Suprapubic skin (tissue), 4 donors: ENCODE results near the gene PXK. TPM values are rescaled to one million over a fixed set of nuclear protein-coding genes. Genes with fewer than 3 reads are reported as not detected.

ENCODE experiments used
- DNase-seq, 2 donors: peaks; one replicate each; pipeline ENCODE4 v3.0.0-alpha.2; 2019; ENCODE audit warnings: low spot score in 2 of 2
- H3K27ac ChIP-seq: fragments of 200-600 bp; sonication (generic); one replicate; pipeline ENCODE4 v1.5.1; 2019
- H3K27me3 ChIP-seq: fragments of 200-600 bp; sonication (generic); one replicate; pipeline ENCODE4 v1.5.1; 2019
- H3K36me3 ChIP-seq: fragments of 200-600 bp; sonication (generic); one replicate; pipeline ENCODE4 v1.5.1; 2019
- H3K4me1 ChIP-seq: fragments of 200-600 bp; sonication (generic); one replicate; pipeline ENCODE4 v1.5.1; 2019
- H3K4me3 ChIP-seq: fragments of 200-600 bp; sonication (generic); one replicate; pipeline ENCODE4 v1.5.1; 2019; ENCODE audit warnings: mild to moderate bottlenecking
- H3K9me3 ChIP-seq: fragments of 200-600 bp; sonication (generic); one replicate; pipeline ENCODE4 v1.5.1; 2019
- EP300 ChIP-seq: sonication (generic); formaldehyde crosslinking; IDR thresholded peaks from one replicate; pipeline ENCODE4 v1.6.1; 2017; ENCODE audit warnings: antibody characterized with exemption
- POLR2A ChIP-seq, 2 donors: fragments of 450-650 bp; IDR thresholded peaks; one replicate each; pipeline ENCODE4 v1.6.1; 2017; ENCODE audit warnings: antibody characterized with exemption in 2 of 2, mild to moderate bottlenecking in 2 of 2, moderate library complexity in 2 of 2
- POLR2AphosphoS5 ChIP-seq, 3 donors: sonication (generic); formaldehyde crosslinking; IDR thresholded peaks; one replicate each; pipeline ENCODE4 v1.6.1; 2017; ENCODE audit warnings: antibody characterized with exemption in 3 of 3
- WGBS: methylation state at CpG from one replicate; pipeline ENCODE4 v1.1.5; 2018; 5-methylcytosine and 5-hydroxymethylcytosine counted together
- total RNA-seq, 4 donors: library from RNA; depleted of rRNA; stranded (reverse); fragments of >200 nt; gene quantifications; one replicate each; pipeline ENCODE4 v1.1.0, GENCODE V29; 2016
- TF ChIP-seq, protein P1 (sequence below), 2 donors: fragments of 200-600 bp in 1 of 2; fragments of 450-650 bp in 1 of 2; sonication (generic) in 1 of 2; IDR thresholded peaks; one replicate each; pipeline ENCODE4 v1.5.1; 2016 to 2019; ENCODE audit warnings: antibody characterized with exemption in 2 of 2, mild to moderate bottlenecking in 1 of 2, moderate library complexity in 1 of 2

Gene PXK
- total RNA-seq, 4 donors from 2014 or later = 16.0 to 36.9 (median 21.8) TPM

DNA sequence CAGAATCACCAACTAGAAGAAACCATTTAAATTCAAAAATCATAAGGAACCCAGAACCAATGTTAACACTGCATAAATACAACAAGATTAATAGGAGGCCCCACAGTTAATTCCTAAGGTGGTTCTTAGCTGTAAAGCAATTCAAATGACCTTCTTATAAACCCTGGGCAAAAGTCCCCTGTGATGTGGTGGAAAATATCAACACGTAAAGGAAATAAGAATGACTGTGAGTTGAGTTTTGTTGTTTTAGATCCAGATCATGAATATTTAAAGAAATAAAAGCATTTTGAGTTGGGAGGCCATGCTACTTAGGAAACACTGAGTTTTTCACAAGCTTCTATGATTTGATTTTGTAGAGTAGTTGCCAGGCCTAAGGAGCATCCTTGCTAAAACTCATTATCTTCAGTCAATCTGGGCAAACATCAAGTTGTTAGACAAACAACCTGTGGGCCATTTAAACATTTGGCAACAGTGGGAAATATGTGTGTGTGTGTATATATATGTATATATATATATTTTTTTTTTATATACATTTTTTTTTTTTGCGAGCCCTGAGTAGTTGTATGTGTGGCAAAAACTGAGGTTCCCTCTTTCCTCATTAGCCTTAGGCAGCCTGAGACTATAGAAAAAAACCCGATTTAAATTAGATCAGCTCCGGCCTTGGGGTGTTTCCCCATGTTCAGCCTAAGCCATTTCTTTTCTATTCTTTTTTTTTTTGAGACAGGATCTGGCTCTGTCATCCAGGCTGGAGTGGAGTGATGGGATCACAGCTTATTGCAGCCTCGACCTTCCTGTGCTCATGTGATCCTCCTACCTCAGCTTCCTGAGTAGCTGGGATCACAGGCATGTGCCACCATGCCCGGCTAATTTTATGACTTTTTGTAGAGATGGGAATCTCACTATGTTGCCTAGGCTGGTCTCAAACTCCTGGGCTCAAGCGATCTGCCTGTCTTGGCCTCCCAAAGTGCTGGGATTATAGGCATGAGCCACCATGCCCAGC, 8.0 kb upstream of the PXK start:
- 46% methylated on average over 7 of the region's 7 CpGs for WGBS
- TF ChIP-seq POLR2AphosphoS5 (IDR thresholded peaks at IDR 0.05) (no peak), POLR2A (IDR thresholded peaks at IDR 0.05) (no peak), EP300 (no peak)
- TF ChIP-seq, protein P1, sequence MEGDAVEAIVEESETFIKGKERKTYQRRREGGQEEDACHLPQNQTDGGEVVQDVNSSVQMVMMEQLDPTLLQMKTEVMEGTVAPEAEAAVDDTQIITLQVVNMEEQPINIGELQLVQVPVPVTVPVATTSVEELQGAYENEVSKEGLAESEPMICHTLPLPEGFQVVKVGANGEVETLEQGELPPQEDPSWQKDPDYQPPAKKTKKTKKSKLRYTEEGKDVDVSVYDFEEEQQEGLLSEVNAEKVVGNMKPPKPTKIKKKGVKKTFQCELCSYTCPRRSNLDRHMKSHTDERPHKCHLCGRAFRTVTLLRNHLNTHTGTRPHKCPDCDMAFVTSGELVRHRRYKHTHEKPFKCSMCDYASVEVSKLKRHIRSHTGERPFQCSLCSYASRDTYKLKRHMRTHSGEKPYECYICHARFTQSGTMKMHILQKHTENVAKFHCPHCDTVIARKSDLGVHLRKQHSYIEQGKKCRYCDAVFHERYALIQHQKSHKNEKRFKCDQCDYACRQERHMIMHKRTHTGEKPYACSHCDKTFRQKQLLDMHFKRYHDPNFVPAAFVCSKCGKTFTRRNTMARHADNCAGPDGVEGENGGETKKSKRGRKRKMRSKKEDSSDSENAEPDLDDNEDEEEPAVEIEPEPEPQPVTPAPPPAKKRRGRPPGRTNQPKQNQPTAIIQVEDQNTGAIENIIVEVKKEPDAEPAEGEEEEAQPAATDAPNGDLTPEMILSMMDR (IDR thresholded peaks at IDR 0.05) = no peak
- Histone ChIP-seq H3K36me3 (peaks cover 3% of the 10 kb centered on the region), H3K4me1 (peaks cover 12% of the 10 kb centered on the region), H3K4me3 (no peak overlapping the region), H3K9me3 (no peaks in the 10 kb centered on the region), H3K27ac (no peak overlapping the region), H3K27me3 (no peaks in the 10 kb centered on the region)
- DNase-seq = no peak

DNA sequence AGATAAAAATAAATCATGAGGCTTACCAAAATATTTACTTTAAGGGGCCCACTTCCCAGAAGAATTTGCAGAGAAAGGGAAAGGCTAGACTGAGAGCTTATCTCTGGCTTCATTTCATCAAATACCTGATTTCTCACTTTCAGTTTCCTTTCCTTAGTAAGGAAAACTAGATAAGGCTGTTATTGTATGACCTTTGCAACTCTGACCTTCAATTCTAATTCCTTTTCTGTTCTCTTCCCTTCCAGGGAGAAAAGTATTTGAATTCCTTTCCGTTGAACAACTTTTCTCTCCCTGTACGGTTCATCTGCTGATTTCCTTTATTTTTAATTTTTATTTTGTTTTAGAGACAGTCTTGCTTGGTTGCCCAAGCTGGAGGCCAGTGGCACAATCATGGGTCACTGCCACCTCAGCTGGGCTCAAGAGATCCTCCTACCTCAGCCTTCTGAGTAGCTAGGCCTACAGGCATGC, 7.1 kb upstream of the PXK start:
- H3K4me3 ChIP-seq = no peak overlapping the region
- peaks cover 12% of the 10 kb centered on the region for H3K4me1 ChIP-seq
- no peaks in the 10 kb centered on the region for H3K9me3 ChIP-seq
- no peak for DNase-seq
- TF ChIP-seq EP300 (no peak), POLR2AphosphoS5 (IDR thresholded peaks at IDR 0.05) (no peak), POLR2A (IDR thresholded peaks at IDR 0.05) (no peak)
- TF ChIP-seq, protein P1 (IDR thresholded peaks at IDR 0.05) = no peak
- WGBS = 41% methylated on average over 2 of the region's 2 CpGs
- no peaks in the 10 kb centered on the region for H3K27me3 ChIP-seq
- no peaks in the 10 kb centered on the region for H3K36me3 ChIP-seq
- no peak overlapping the region for H3K27ac ChIP-seq

DNA sequence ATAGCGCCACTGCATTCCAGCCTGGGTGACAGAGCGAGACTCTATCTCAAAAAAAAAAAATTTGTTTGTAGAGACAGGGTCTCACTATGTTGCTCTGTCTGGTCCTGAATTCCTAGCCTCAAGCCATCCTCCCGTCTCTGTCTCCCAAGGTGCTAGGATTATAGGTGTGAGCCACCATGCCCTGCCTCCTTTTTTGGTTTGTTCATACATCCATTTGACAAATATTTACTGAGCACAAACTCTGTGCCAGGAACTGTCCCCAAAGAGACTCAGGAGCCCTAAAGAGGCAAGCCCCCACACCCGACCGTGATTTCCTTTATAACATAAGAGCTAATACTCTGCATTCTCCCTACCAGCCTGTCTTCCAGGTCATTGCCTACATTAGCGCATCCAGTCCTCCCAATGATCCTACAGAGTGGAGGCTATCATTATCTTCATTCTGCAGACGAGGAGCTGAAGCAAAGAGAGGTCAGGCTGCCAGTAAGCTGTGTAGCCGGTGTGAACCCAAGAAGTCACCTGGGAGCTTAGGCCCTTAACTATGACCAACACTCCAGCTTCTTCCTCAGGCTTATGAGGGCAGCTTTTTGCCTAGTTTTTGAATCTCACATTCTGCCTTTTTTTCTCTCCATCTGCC, 6.3 kb upstream of the PXK start:
- no peaks in the 10 kb centered on the region for H3K36me3 ChIP-seq
- H3K27me3 ChIP-seq = no peaks in the 10 kb centered on the region
- DNase-seq = no peak
- H3K9me3 ChIP-seq = no peaks in the 10 kb centered on the region
- H3K27ac ChIP-seq = no peak overlapping the region
- H3K4me3 ChIP-seq = no peak overlapping the region
- 92% methylated on average over 8 of the region's 8 CpGs for WGBS
- TF ChIP-seq POLR2A (IDR thresholded peaks at IDR 0.05) (no peak), EP300 (no peak), POLR2AphosphoS5 (IDR thresholded peaks at IDR 0.05) (no peak)
- TF ChIP-seq, protein P1 (IDR thresholded peaks at IDR 0.05) = no peak
- H3K4me1 ChIP-seq = peaks cover 12% of the 10 kb centered on the region

DNA sequence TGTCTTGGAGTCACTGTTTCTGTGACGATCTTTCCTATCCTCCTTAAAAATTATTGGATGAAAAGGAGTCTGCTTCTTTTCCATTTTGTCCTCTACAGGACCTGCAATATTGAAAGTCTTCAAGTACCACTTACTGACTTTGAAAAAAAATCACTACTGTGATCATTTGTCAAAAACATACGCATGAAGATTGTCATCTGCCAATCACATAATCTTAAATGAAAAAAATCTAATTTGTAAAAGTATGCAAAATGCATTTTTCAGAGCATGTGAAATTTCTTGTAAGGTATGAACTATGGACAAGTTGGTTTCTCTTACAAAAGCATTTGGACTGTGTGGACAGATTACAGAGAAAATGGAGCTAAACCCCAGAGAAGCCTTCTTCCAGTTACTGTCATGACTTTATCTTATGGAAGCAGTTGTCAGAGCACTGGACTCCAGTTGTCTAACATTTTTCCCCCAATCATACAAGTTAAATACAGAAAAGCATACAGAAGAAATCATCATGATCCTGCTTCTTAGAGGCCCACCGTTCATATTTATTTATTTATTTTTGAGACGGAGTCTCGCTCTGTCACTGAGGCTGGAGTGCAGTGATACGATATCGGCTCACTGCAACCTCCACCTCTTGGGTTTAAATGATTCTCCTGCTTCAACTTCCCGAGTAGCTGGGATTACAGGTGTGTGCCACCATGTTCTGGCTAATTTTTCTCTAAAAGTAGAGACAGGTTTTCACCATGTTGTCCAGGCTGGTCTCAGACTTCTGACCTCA, 3.4 kb upstream of the PXK start:
- Histone ChIP-seq H3K4me1 (peaks cover 32% of the 10 kb centered on the region), H3K4me3 (no peak overlapping the region), H3K36me3 (no peaks in the 10 kb centered on the region), H3K27me3 (no peaks in the 10 kb centered on the region), H3K9me3 (no peaks in the 10 kb centered on the region), H3K27ac (no peak overlapping the region)
- no peak for DNase-seq
- 89% methylated on average over 8 of the region's 8 CpGs for WGBS
- TF ChIP-seq, protein P1 (IDR thresholded peaks at IDR 0.05) = no peak
- no peak for TF ChIP-seq EP300
- no peak for TF ChIP-seq POLR2A (IDR thresholded peaks at IDR 0.05)
- TF ChIP-seq POLR2AphosphoS5 (IDR thresholded peaks at IDR 0.05) = no peak
